SK-N-SH (cell line): ENCODE data around the gene SFXN5. TPM values are rescaled to one million over a fixed set of nuclear protein-coding genes. Genes with fewer than 3 reads are reported as not detected.

Source experiments
- CTCF ChIA-PET: fragments of 300-600, 350-600 bp; formaldehyde crosslinking; extraction: SDS; loops from one replicate; lab custom pipeline; 2021; lab: Yijun Ruan, JAX
- POLR2A ChIA-PET: fragments of 350-600 bp; sonication (Branson Sonifier 250); formaldehyde crosslinking; extraction: SDS; loops from one replicate; lab custom pipeline; 2020; ENCODE audit warnings: antibody characterized with exemption, inconsistent platforms; lab: Yijun Ruan, JAX
- DNase-seq: peaks from one replicate; pipeline ENCODE4 v3.0.0; 2012
- H2AFZ ChIP-seq: fragments of 200-600 bp; sonication (generic); 2 replicates; pipeline ENCODE4 v1.8.1; 2016; ENCODE audit warnings: antibody characterized with exemption, mild to moderate bottlenecking, low read depth
- H3F3A ChIP-seq: fragments of 200-600 bp; sonication (generic); replicated peaks from 2 replicates; pipeline ENCODE3; 2016; ENCODE audit warnings: antibody characterized with exemption, mild to moderate bottlenecking; ENCODE audit not compliant: insufficient read depth
- H3K27ac ChIP-seq, 2 experiments: fragments of 200-500 bp in 1 of 2; fragments of 200-600 bp in 1 of 2; sonication (Bioruptor generic) in 1 of 2; sonication (generic), shearing (Covaris generic) in 1 of 2; 2 replicates each; pipeline versions ENCODE4 v1.5.1 to v1.6.1; 2014 to 2016; ENCODE audit warnings: low read depth in 2 of 2, inconsistent platforms in 1 of 2, low read length in 1 of 2, mild to moderate bottlenecking in 1 of 2, mixed read lengths in 1 of 2
- H3K27me3 ChIP-seq: fragments of 200-600 bp; sonication (generic), shearing (Covaris generic); 2 replicates; pipeline ENCODE4 v1.6.1; 2016; ENCODE audit warnings: mixed run types; ENCODE audit not compliant: insufficient read depth
- H3K36me3 ChIP-seq, 2 experiments: fragments of 200-500 bp in 1 of 2; fragments of 200-600 bp in 1 of 2; sonication (Bioruptor generic) in 1 of 2; sonication (generic) in 1 of 2; replicated peaks in 1 of 2; 2 replicates each; pipeline versions ENCODE3 to v1.5.1; 2014 to 2016; ENCODE audit warnings: low read length in 1 of 2, mild to moderate bottlenecking in 1 of 2; ENCODE audit not compliant: insufficient read depth in 2 of 2, control insufficient read depth in 1 of 2
- H3K4me1 ChIP-seq, 2 experiments: fragments of 200-500 bp in 1 of 2; fragments of 200-600 bp in 1 of 2; sonication (Bioruptor generic) in 1 of 2; sonication (generic), shearing (Covaris generic) in 1 of 2; 2 replicates each; pipeline versions ENCODE4 v1.5.1 to v1.6.1; 2014 to 2016; ENCODE audit warnings: low read depth in 1 of 2, low read length in 1 of 2, mixed run types in 1 of 2; ENCODE audit not compliant: insufficient read depth in 2 of 2, control insufficient read depth in 1 of 2
- H3K4me2 ChIP-seq: fragments of 200-600 bp; sonication (generic), shearing (Covaris generic); 2 replicates; pipeline ENCODE4 v1.6.1; 2017; ENCODE audit warnings: mixed run types
- H3K4me3 ChIP-seq, 2 experiments: fragments of 200-500 bp in 1 of 2; fragments of 200-600 bp in 1 of 2; sonication (Bioruptor generic) in 1 of 2; sonication (generic), shearing (Covaris generic) in 1 of 2; 2 replicates each; pipeline versions ENCODE4 v1.5.1 to v1.8.1; 2014 to 2016; ENCODE audit warnings: low read depth in 2 of 2, inconsistent platforms in 1 of 2, low read length in 1 of 2, mild to moderate bottlenecking in 1 of 2, mixed read lengths in 1 of 2, moderate library complexity in 1 of 2
- H3K79me2 ChIP-seq: fragments of 200-600 bp; sonication (generic); 2 replicates; pipeline ENCODE4 v1.8.1; 2017; ENCODE audit warnings: mild to moderate bottlenecking; ENCODE audit not compliant: insufficient read depth
- H3K9ac ChIP-seq: fragments of 200-600 bp; sonication (generic); 2 replicates; pipeline ENCODE4 v1.6.1; 2017; ENCODE audit warnings: mixed run types
- H3K9me2 ChIP-seq: fragments of 200-600 bp; sonication (generic); 2 replicates; pipeline ENCODE4 v1.6.1; 2017; ENCODE audit warnings: mixed run types
- H3K9me3 ChIP-seq: fragments of 200-600 bp; sonication (generic); 2 replicates; pipeline ENCODE4 v1.6.1; 2017; ENCODE audit warnings: mixed run types, mild to moderate bottlenecking, moderate library complexity
- H4K20me1 ChIP-seq: fragments of 200-600 bp; sonication (generic); 2 replicates; pipeline ENCODE4 v1.6.1; 2017; ENCODE audit warnings: mild to moderate bottlenecking, mixed run types; ENCODE audit not compliant: insufficient read depth
- FOSL2 ChIP-seq: IDR thresholded peaks from 2 replicates; pipeline ENCODE4 v1.4.0; 2012; ENCODE audit warnings: low read depth, mild to moderate bottlenecking, moderate library complexity, borderline replicate concordance
- GABPA ChIP-seq: IDR thresholded peaks from 2 replicates; pipeline ENCODE4 v1.4.0; 2012; ENCODE audit warnings: low read depth, mild to moderate bottlenecking
- MEF2A ChIP-seq: IDR thresholded peaks from 2 replicates; pipeline ENCODE4 v1.4.0; 2012; ENCODE audit warnings: low read depth, borderline replicate concordance
- MXI1 ChIP-seq: IDR thresholded peaks from 2 replicates; pipeline ENCODE4 v1.6.1; 2012; ENCODE audit warnings: mild to moderate bottlenecking, low read depth, low read length, improper control_type of control experiment
- NFIC ChIP-seq: IDR thresholded peaks from 2 replicates; pipeline ENCODE4 v1.4.0; 2012; ENCODE audit warnings: borderline replicate concordance
- REST ChIP-seq: IDR thresholded peaks from 2 replicates; pipeline ENCODE4 v1.6.1; 2012; ENCODE audit warnings: mild to moderate bottlenecking, low read depth, low read length, moderate library complexity
- RFX5 ChIP-seq: IDR thresholded peaks from 2 replicates; pipeline ENCODE4 v1.6.1; 2012; ENCODE audit warnings: mild to moderate bottlenecking, improper control_type of control experiment, low read length
- SIN3A ChIP-seq: IDR thresholded peaks from 2 replicates; pipeline ENCODE4 v1.6.1; 2012; ENCODE audit warnings: low read depth, mild to moderate bottlenecking, low read length, moderate library complexity, borderline replicate concordance
- SMC3 ChIP-seq: IDR thresholded peaks from 2 replicates; pipeline ENCODE4 v1.6.1; 2012; ENCODE audit warnings: low read depth, low read length, improper control_type of control experiment
- USF1 ChIP-seq: IDR thresholded peaks from 2 replicates; pipeline ENCODE4 v1.4.0; 2012; ENCODE audit warnings: low read depth, borderline replicate concordance
- ZBTB33 ChIP-seq: IDR thresholded peaks from 2 replicates; pipeline ENCODE4 v1.4.0; 2012; ENCODE audit warnings: low read depth, borderline replicate concordance
- WGBS: methylation state at CpG from one replicate; pipeline ENCODE4 v1.1.6; 2017; ENCODE audit warnings: low lambda C conversion rate; 5-methylcytosine and 5-hydroxymethylcytosine counted together
- polyA plus RNA-seq, 3 experiments: library from polyadenylated mRNA; depleted of rRNA; stranded (reverse); fragments of >200 nt; gene quantifications; 2 replicates each; pipeline ENCODE4 v1.2.3, GENCODE V29; 2012

SFXN5 gene
- polyA plus RNA-seq, 1 of the 3 experiments (the other 2 are of a cell fraction): 9.9 TPM

GRCh38 chr2:73032702-73033097, 38.8 kb downstream of the SFXN5 start:
- Histone ChIP-seq H3K9me2 (no peaks in the 10 kb centered on the region), H3K4me3 (no peak overlapping the region), H3K9me3 (no peaks in the 10 kb centered on the region), H3K27me3 (no peaks in the 10 kb centered on the region), H2AFZ (no peak overlapping the region), H3K9ac (no peak overlapping the region), H3K4me1 (no peaks in the 10 kb centered on the region; a peak in 1 of 4 replicates), H3K27ac (no peak overlapping the region), H3K4me2 (no peak overlapping the region), H3K36me3 (peaks cover 0 to 4% of the 10 kb centered on the region in 2 experiments), H3F3A (no peaks in the 10 kb centered on the region), H4K20me1 (no peaks in the 10 kb centered on the region; the same call in 1 of the 2 replicates), H3K79me2 (no peaks in the 10 kb centered on the region)
- no peak for DNase-seq
- CTCF ChIA-PET: interaction anchor here (0.6 kb wide), 1 partner anchor 530 kb away, joined by 3 read pairs; no protein-coding TSS in a partner anchor
- POLR2A ChIA-PET: no interaction called here
- WGBS: 92% methylated on average over 5 of the region's 5 CpGs
- no peak for TF ChIP-seq REST
- TF ChIP-seq USF1: no peak
- TF ChIP-seq ZBTB33: no peak
- TF ChIP-seq MEF2A: no peak
- TF ChIP-seq MXI1: no peak
- TF ChIP-seq NFIC: no peak
- TF ChIP-seq RFX5: no peak
- TF ChIP-seq FOSL2: no peak
- no peak for TF ChIP-seq GABPA
- TF ChIP-seq SMC3: no peak
- TF ChIP-seq SIN3A: no peak
